ENCODE results near the gene IQSEC3.

The IQSEC3 gene

DNA sequence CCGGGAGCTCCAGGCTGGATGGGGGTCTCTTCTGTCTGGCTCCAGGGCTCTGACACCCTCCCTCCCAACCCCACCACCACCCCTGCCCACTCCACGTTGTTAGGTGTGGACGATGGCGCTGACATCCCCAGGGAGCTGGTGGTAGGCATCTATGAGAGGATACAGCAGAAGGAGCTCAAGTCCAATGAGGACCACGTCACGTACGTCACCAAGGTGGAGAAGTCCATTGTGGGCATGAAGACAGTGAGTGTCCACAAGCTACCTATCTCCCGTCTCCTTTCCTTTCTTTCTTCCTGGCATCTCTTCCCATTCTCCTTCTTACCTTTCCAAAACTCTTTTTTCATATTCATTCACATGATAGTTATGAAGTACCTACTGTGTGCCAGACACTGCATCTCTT, 95.3 kb downstream of the IQSEC3 start:
- H3K27me3 ChIP-seq (ENCODE audit: insufficient read depth, low read length, poor library complexity) = no peaks in the 10 kb centered on the region
- no peak overlapping the region for H3K4me3 ChIP-seq (ENCODE audit: low read length)
- no peak overlapping the region for H3K4ac ChIP-seq (ENCODE audit: low read depth, low read length)
- H3K23ac ChIP-seq (ENCODE audit: low read length) = no peak overlapping the region
- no peaks in the 10 kb centered on the region for H3K36me3 ChIP-seq (ENCODE audit: control insufficient read depth, insufficient read depth, low read length)
- H3K9ac ChIP-seq (ENCODE audit: low read length) = no peak overlapping the region
- H2BK120ac ChIP-seq (ENCODE audit: low read depth, low read length) = no peak overlapping the region
- no peak overlapping the region for H2BK5ac ChIP-seq (ENCODE audit: low read length)
- no peak overlapping the region for H2AK5ac ChIP-seq (ENCODE audit: low read length)
- no peak overlapping the region for H3K27ac ChIP-seq (ENCODE audit: low read depth, low read length)
- no peak overlapping the region for H3K56ac ChIP-seq (ENCODE audit: low read length)
- no peak overlapping the region for H3K18ac ChIP-seq (ENCODE audit: low read length)
- no peak overlapping the region for H2BK15ac ChIP-seq (replicated peaks; ENCODE audit: low read depth)
- no peak overlapping the region for H4K8ac ChIP-seq (ENCODE audit: low read depth, low read length)
- no peak for DNase-seq
- H4K5ac ChIP-seq (ENCODE audit: low read length) = no peak overlapping the region
- H3K79me2 ChIP-seq (ENCODE audit: control insufficient read depth, insufficient read depth, low read length) = no peaks in the 10 kb centered on the region
- H3K4me1 ChIP-seq (ENCODE audit: control insufficient read depth, low read depth, low read length) = no peaks in the 10 kb centered on the region
- no peaks in the 10 kb centered on the region for H3K79me1 ChIP-seq (ENCODE audit: low read length)
- no peak overlapping the region for H3K4me2 ChIP-seq (ENCODE audit: low read length)
- WGBS (ENCODE audit: extremely low coverage, insufficient coverage, low lambda C conversion rate) = no CpG with 5 or more reads among the region's 8 CpGs

DNA sequence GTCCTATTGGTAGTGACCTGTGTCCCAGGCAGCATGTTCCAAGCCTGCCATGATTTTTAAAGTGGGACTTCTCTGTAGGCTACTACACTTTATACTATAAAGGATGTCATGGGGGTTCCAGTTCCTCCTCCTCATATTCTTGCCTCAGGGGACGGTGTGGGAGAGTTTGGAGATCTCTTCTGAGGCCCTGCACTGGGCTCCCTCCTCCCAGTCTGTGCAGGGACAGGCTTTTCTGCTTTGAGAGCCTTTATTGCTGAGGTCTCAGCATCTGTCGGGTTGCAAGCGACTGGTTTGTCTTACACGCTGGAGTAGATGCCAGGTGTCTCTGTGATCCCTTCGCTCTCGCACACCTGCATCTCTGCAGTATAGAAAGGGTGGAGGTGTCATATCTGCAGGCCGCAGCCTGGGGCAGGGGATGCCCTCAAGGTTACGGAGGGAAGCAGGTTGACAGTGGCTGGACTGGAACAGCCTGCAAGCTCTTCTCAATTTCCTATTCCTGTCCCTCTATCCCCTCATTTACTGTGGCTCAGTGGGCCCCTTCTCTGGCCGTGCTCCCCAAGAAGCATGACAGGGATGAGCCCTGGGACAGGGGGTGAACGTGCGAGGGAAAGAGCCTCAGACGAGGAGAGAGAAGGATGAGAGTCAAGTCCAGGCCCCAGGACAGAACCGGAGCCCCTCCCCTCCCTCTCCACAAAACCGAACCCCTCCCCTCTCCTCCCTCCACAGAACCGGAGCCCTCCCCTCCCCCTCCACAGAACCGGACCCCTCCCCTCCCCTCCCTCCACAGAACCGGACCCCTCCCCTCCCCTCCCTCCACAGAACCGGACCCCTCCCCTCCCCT, 96.1 kb downstream of the IQSEC3 start:
- WGBS (ENCODE audit: extremely low coverage, insufficient coverage, low lambda C conversion rate) = no CpG with 5 or more reads among the region's 18 CpGs
- Histone ChIP-seq H4K8ac (ENCODE audit: low read depth, low read length) (no peak overlapping the region), H4K5ac (ENCODE audit: low read length) (no peak overlapping the region), H3K4me3 (ENCODE audit: low read length) (no peak overlapping the region), H3K36me3 (ENCODE audit: control insufficient read depth, insufficient read depth, low read length) (no peaks in the 10 kb centered on the region), H2BK5ac (ENCODE audit: low read length) (no peak overlapping the region), H3K4me1 (ENCODE audit: control insufficient read depth, low read depth, low read length) (no peaks in the 10 kb centered on the region), H3K9ac (ENCODE audit: low read length) (no peak overlapping the region), H3K4ac (ENCODE audit: low read depth, low read length) (no peak overlapping the region), H3K18ac (ENCODE audit: low read length) (no peak overlapping the region), H3K4me2 (ENCODE audit: low read length) (no peak overlapping the region), H2AK5ac (ENCODE audit: low read length) (no peak overlapping the region), H2BK15ac (replicated peaks; ENCODE audit: low read depth) (no peak overlapping the region), H3K79me2 (ENCODE audit: control insufficient read depth, insufficient read depth, low read length) (no peaks in the 10 kb centered on the region), H3K56ac (ENCODE audit: low read length) (no peak overlapping the region), H3K23ac (ENCODE audit: low read length) (no peak overlapping the region), H3K27ac (ENCODE audit: low read depth, low read length) (no peak overlapping the region), H3K27me3 (ENCODE audit: insufficient read depth, low read length, poor library complexity) (no peaks in the 10 kb centered on the region), H2BK120ac (ENCODE audit: low read depth, low read length) (no peak overlapping the region), H3K79me1 (ENCODE audit: low read length) (no peaks in the 10 kb centered on the region)
- DNase-seq = no peak

- Histone ChIP-seq H3K27me3 (ENCODE audit: insufficient read depth, low read length, poor library complexity) (no peaks in the 10 kb centered on the region), H3K79me1 (ENCODE audit: low read length) (no peaks in the 10 kb centered on the region), H2BK120ac (ENCODE audit: low read depth, low read length) (no peak overlapping the region)
These were observed 96.9 kb downstream of the IQSEC3 start for GRCh38 chr12:163406-163986.

DNA sequence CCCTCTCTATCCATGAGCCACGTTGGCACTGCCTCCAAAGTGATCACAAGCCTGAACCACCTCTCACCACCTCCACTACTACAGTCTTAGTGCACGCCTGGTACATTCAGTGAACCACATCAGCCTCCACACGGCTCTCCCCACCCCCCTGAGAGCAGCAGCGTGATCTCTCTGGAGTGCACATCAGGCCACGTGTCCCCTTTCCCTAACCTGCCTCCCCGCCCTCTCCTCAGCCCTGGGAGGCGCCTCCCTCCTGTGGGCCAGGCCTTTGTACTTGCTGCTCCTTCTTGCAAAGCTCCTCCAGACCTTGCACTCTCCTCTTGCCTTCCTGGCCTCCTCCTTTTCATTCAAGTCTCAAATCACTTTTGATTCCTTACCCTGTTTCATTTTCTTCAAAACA, 97.6 kb downstream of the IQSEC3 start:
- Histone ChIP-seq H3K23ac (ENCODE audit: low read length) (no peak overlapping the region), H4K8ac (ENCODE audit: low read depth, low read length) (no peak overlapping the region), H3K27ac (ENCODE audit: low read depth, low read length) (no peak overlapping the region), H2BK15ac (replicated peaks; ENCODE audit: low read depth) (no peak overlapping the region), H2BK5ac (ENCODE audit: low read length) (no peak overlapping the region), H3K79me1 (ENCODE audit: low read length) (no peaks in the 10 kb centered on the region), H3K18ac (ENCODE audit: low read length) (no peak overlapping the region), H2BK120ac (ENCODE audit: low read depth, low read length) (no peak overlapping the region), H3K79me2 (ENCODE audit: control insufficient read depth, insufficient read depth, low read length) (no peaks in the 10 kb centered on the region), H2AK5ac (ENCODE audit: low read length) (no peak overlapping the region), H3K4ac (ENCODE audit: low read depth, low read length) (no peak overlapping the region), H3K27me3 (ENCODE audit: insufficient read depth, low read length, poor library complexity) (no peaks in the 10 kb centered on the region), H3K4me3 (ENCODE audit: low read length) (no peak overlapping the region), H3K56ac (ENCODE audit: low read length) (peak overlapping the region; percentile 62), H3K4me1 (ENCODE audit: control insufficient read depth, low read depth, low read length) (peaks cover 4% of the 10 kb centered on the region), H3K9ac (ENCODE audit: low read length) (no peak overlapping the region), H3K36me3 (ENCODE audit: control insufficient read depth, insufficient read depth, low read length) (no peaks in the 10 kb centered on the region), H3K4me2 (ENCODE audit: low read length) (no peak overlapping the region), H4K5ac (ENCODE audit: low read length) (no peak overlapping the region)
- WGBS (ENCODE audit: extremely low coverage, insufficient coverage, low lambda C conversion rate) = no CpG with 5 or more reads among the region's 7 CpGs
- DNase-seq = no peak

More at GRCh38 chr12:163406-163986, 96.9 kb downstream of the IQSEC3 start:
- H3K9ac ChIP-seq (ENCODE audit: low read length) = no peak overlapping the region
- H2BK5ac ChIP-seq (ENCODE audit: low read length) = no peak overlapping the region
- no peak overlapping the region for H3K27ac ChIP-seq (ENCODE audit: low read depth, low read length)
- H3K4me1 ChIP-seq (ENCODE audit: control insufficient read depth, low read depth, low read length) = no peaks in the 10 kb centered on the region
- WGBS (ENCODE audit: extremely low coverage, insufficient coverage, low lambda C conversion rate) = no CpG with 5 or more reads among the region's 26 CpGs
- no peak overlapping the region for H4K5ac ChIP-seq (ENCODE audit: low read length)
- no peak overlapping the region for H3K23ac ChIP-seq (ENCODE audit: low read length)
- no peak for DNase-seq
- H3K79me2 ChIP-seq (ENCODE audit: control insufficient read depth, insufficient read depth, low read length) = no peaks in the 10 kb centered on the region
- H4K8ac ChIP-seq (ENCODE audit: low read depth, low read length) = no peak overlapping the region
- no peak overlapping the region for H3K56ac ChIP-seq (ENCODE audit: low read length)
- H3K36me3 ChIP-seq (ENCODE audit: control insufficient read depth, insufficient read depth, low read length) = no peaks in the 10 kb centered on the region
- H2BK15ac ChIP-seq (replicated peaks; ENCODE audit: low read depth) = no peak overlapping the region
- no peak overlapping the region for H2AK5ac ChIP-seq (ENCODE audit: low read length)
- H3K18ac ChIP-seq (ENCODE audit: low read length) = no peak overlapping the region
- H3K4ac ChIP-seq (ENCODE audit: low read depth, low read length) = no peak overlapping the region
- H3K4me2 ChIP-seq (ENCODE audit: low read length) = no peak overlapping the region
- no peak overlapping the region for H3K4me3 ChIP-seq (ENCODE audit: low read length)

GRCh38 chr12:165862-166368, 99.3 kb downstream of the IQSEC3 start:
- Histone ChIP-seq H3K4me1 (ENCODE audit: control insufficient read depth, low read depth, low read length) (peaks cover 6% of the 10 kb centered on the region), H2BK120ac (ENCODE audit: low read depth, low read length) (no peak overlapping the region), H3K79me2 (ENCODE audit: control insufficient read depth, insufficient read depth, low read length) (no peaks in the 10 kb centered on the region), H4K5ac (ENCODE audit: low read length) (no peak overlapping the region), H3K4me3 (ENCODE audit: low read length) (no peak overlapping the region), H4K8ac (ENCODE audit: low read depth, low read length) (no peak overlapping the region), H3K4ac (ENCODE audit: low read depth, low read length) (no peak overlapping the region), H3K56ac (ENCODE audit: low read length) (no peak overlapping the region), H3K9ac (ENCODE audit: low read length) (no peak overlapping the region), H2BK15ac (replicated peaks; ENCODE audit: low read depth) (no peak overlapping the region), H3K23ac (ENCODE audit: low read length) (no peak overlapping the region), H3K18ac (ENCODE audit: low read length) (no peak overlapping the region), H3K36me3 (ENCODE audit: control insufficient read depth, insufficient read depth, low read length) (no peaks in the 10 kb centered on the region), H2AK5ac (ENCODE audit: low read length) (no peak overlapping the region), H2BK5ac (ENCODE audit: low read length) (no peak overlapping the region), H3K27ac (ENCODE audit: low read depth, low read length) (no peak overlapping the region), H3K4me2 (ENCODE audit: low read length) (no peak overlapping the region), H3K79me1 (ENCODE audit: low read length) (no peaks in the 10 kb centered on the region), H3K27me3 (ENCODE audit: insufficient read depth, low read length, poor library complexity) (no peaks in the 10 kb centered on the region)
- no peak for DNase-seq
- WGBS (ENCODE audit: extremely low coverage, insufficient coverage, low lambda C conversion rate) = no CpG with 5 or more reads among the region's 15 CpGs
